ENCODE data around the gene NEMF.
A peak's percentile ranks its signal among the peaks of the same experiment; 100 is the strongest.
"Not testable (repeated sequence)": the region's sequence is repeated elsewhere in the genome, so short reads cannot be mapped to it uniquely, and the experiment has no call there.

The NEMF gene

GRCh38 chr14:49767571-49768300 lies 84.9 kb downstream of the NEMF start, which contains the start of gene KLHDC2:
TSS of gene KLHDC2 (plus strand) at chr14:49768153. CDS start at chr14:49768469, 316 bp downstream.
- H3K4me1 ChIP-seq (ENCODE audit: control insufficient read depth in 1 of 2, insufficient read depth in 2 of 2, low read length in 2 of 2) = peaks cover 10 to 22% of the 10 kb centered on the region in 2 donors
- H3K36me3 ChIP-seq (ENCODE audit: control insufficient read depth in 1 of 2, insufficient read depth in 2 of 2, low read length in 2 of 2) = peaks cover 3 to 5% of the 10 kb centered on the region in 2 donors
- H3K27ac ChIP-seq (ENCODE audit: low read length) = peak within 1 kb of the TSS; percentile 97
- no peaks in the 10 kb centered on the region for H3K27me3 ChIP-seq (ENCODE audit: low read depth, low read length)
- H3K4me3 ChIP-seq (ENCODE audit: low read depth in 1 of 2, low read length in 2 of 2) = peak within 1 kb of the TSS; percentile 88 to 92
- no peaks in the 10 kb centered on the region for H3K9me3 ChIP-seq (ENCODE audit: control insufficient read depth in 1 of 2, low read length in 2 of 2)

GRCh38 chr14:49767270-49767570 lies 85.4 kb downstream of the NEMF start:
- Histone ChIP-seq H3K4me3 (ENCODE audit: low read depth in 1 of 2, low read length in 2 of 2) (peak overlapping the region; percentile 72 to 92), H3K4me1 (ENCODE audit: control insufficient read depth in 1 of 2, insufficient read depth in 2 of 2, low read length in 2 of 2) (peaks cover 10 to 22% of the 10 kb centered on the region in 2 donors), H3K9me3 (ENCODE audit: control insufficient read depth in 1 of 2, low read length in 2 of 2) (no peaks in the 10 kb centered on the region), H3K36me3 (ENCODE audit: control insufficient read depth in 1 of 2, insufficient read depth in 2 of 2, low read length in 2 of 2) (peaks cover 0 to 7% of the 10 kb centered on the region in 2 donors), H3K27ac (ENCODE audit: low read length) (peak overlapping the region; percentile 95), H3K27me3 (ENCODE audit: low read depth, low read length) (no peaks in the 10 kb centered on the region)

GRCh38 chr14:49766839-49767238 lies 85.7 kb downstream of the NEMF start:
- peak overlapping the region; percentile 95 for H3K27ac ChIP-seq (ENCODE audit: low read length)
- no peaks in the 10 kb centered on the region for H3K27me3 ChIP-seq (ENCODE audit: low read depth, low read length)
- H3K4me3 ChIP-seq (ENCODE audit: low read depth in 1 of 2, low read length in 2 of 2) = peak overlapping the region; percentile 72 to 92
- H3K9me3 ChIP-seq (ENCODE audit: control insufficient read depth in 1 of 2, low read length in 2 of 2) = no peaks in the 10 kb centered on the region
- H3K4me1 ChIP-seq (ENCODE audit: control insufficient read depth in 1 of 2, insufficient read depth in 2 of 2, low read length in 2 of 2) = peaks cover 10 to 22% of the 10 kb centered on the region in 2 donors
- H3K36me3 ChIP-seq (ENCODE audit: control insufficient read depth in 1 of 2, insufficient read depth in 2 of 2, low read length in 2 of 2) = peaks cover 0 to 10% of the 10 kb centered on the region in 2 donors

DNA sequence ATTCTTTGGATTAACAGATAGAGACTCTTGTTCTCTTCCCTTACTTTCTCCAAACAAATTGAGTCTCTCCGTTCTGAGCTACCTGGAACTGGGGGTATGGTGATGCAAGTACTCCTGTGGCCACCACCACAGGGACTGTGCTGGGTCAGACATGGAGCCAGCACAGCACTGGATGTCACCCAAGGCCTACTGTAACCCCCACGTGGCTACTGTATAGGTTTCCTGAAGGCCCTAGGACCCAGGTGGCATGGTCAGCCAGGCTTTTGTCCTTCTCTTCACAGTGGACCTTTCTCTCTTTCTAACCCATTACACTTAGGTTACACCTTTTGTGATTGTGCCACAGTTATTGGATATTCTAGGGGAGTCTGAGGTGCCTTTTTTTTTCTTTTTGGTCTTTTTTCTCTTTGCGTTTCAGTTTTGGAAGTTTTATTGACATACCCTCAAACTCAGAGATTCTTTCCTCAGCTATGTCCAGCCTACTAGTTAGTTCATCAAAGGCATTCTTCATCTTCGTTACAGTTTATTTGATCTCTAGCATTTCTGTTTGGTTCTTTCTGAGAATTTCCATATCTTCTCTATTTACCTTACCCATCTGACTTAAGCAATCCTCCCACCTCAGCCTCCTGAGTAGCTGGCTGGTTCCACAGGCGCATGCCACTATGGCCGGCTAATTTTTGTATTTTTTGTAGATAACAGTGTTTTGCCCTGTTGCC lies 90.6 kb downstream of the NEMF start:
- peaks cover 0 to 7% of the 10 kb centered on the region in 2 donors for H3K36me3 ChIP-seq (ENCODE audit: control insufficient read depth in 1 of 2, insufficient read depth in 2 of 2, low read length in 2 of 2)
- H3K4me1 ChIP-seq (ENCODE audit: control insufficient read depth in 1 of 2, insufficient read depth in 2 of 2, low read length in 2 of 2) = no peaks in the 10 kb centered on the region
- no peaks in the 10 kb centered on the region for H3K27me3 ChIP-seq (ENCODE audit: low read depth, low read length)
- H3K4me3 ChIP-seq (ENCODE audit: low read depth in 1 of 2, low read length in 2 of 2) = no peak overlapping the region
- H3K9me3 ChIP-seq (ENCODE audit: control insufficient read depth in 1 of 2, low read length in 2 of 2) = no peaks in the 10 kb centered on the region
- no peak overlapping the region for H3K27ac ChIP-seq (ENCODE audit: low read length)

DNA sequence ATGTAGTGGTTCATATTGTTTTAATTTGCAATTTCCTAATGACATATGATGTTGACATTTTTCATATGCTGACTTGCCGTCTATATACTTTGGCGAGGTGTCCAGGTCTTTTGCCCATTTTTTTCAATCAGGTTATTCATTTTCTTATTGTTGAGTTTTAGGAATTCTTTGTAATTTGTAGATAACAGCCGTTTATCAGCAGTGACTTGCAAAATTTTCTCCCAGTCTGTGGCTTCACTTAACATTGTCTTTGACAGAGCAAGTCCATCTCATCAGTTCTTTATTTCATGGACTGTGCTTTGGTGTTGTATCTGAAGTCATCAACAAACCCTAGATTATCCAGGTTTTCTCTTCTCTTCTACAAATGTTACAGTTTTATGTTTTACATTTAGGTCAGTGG lies 97.2 kb downstream of the NEMF start:
- H3K4me1 ChIP-seq (ENCODE audit: control insufficient read depth in 1 of 2, insufficient read depth in 2 of 2, low read length in 2 of 2) = no peaks in the 10 kb centered on the region
- no peaks in the 10 kb centered on the region for H3K27me3 ChIP-seq (ENCODE audit: low read depth, low read length)
- peaks cover 0 to 4% of the 10 kb centered on the region in 2 donors for H3K36me3 ChIP-seq (ENCODE audit: control insufficient read depth in 1 of 2, insufficient read depth in 2 of 2, low read length in 2 of 2)
- no peak overlapping the region for H3K27ac ChIP-seq (ENCODE audit: low read length)
- no peaks in the 10 kb centered on the region for H3K9me3 ChIP-seq (ENCODE audit: control insufficient read depth in 1 of 2, low read length in 2 of 2)
- H3K4me3 ChIP-seq (ENCODE audit: low read depth in 1 of 2, low read length in 2 of 2) = no peak overlapping the region

- Histone ChIP-seq H3K36me3 (ENCODE audit: control insufficient read depth in 1 of 2, insufficient read depth in 2 of 2, low read length in 2 of 2) (peaks cover 0 to 12% of the 10 kb centered on the region in 2 donors), H3K27ac (ENCODE audit: low read length) (no peak overlapping the region), H3K4me1 (ENCODE audit: control insufficient read depth in 1 of 2, insufficient read depth in 2 of 2, low read length in 2 of 2) (no peaks in the 10 kb centered on the region), H3K27me3 (ENCODE audit: low read depth, low read length) (no peaks in the 10 kb centered on the region), H3K9me3 (ENCODE audit: control insufficient read depth in 1 of 2, low read length in 2 of 2) (no peaks in the 10 kb centered on the region), H3K4me3 (ENCODE audit: low read depth in 1 of 2, low read length in 2 of 2) (no peak overlapping the region)
These were observed 98.0 kb downstream of the NEMF start for GRCh38 chr14:49754570-49755097.

DNA sequence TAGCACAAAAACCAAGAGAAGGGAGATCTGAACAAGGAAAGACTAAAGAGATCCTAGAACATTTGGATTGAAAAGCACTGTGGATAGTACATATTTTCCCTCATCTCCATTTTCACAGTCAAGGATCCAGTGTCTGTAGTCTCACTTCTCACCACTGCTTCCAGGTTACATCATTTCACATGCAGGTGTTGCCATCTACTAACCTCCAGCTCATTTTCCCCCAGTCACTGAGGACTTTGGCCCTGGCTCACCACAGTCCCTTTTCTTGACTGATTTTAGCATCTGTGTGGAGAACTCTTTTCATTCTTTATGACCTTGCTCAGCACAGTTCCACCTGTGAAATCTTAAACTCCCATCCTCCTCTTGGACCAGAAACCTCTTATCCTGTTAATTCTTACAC lies 106.1 kb downstream of the NEMF start:
- H3K4me3 ChIP-seq (ENCODE audit: low read depth in 1 of 2, low read length in 2 of 2); H3K27me3 ChIP-seq (ENCODE audit: low read depth, low read length); H3K27ac ChIP-seq (ENCODE audit: low read length); H3K4me1 ChIP-seq (ENCODE audit: control insufficient read depth in 1 of 2, insufficient read depth in 2 of 2, low read length in 2 of 2); H3K9me3 ChIP-seq (ENCODE audit: control insufficient read depth in 1 of 2, low read length in 2 of 2): not testable (repeated sequence)
- H3K36me3 ChIP-seq (ENCODE audit: control insufficient read depth in 1 of 2, insufficient read depth in 2 of 2, low read length in 2 of 2) = peaks cover 4 to 45% of the 10 kb centered on the region in 2 donors

DNA sequence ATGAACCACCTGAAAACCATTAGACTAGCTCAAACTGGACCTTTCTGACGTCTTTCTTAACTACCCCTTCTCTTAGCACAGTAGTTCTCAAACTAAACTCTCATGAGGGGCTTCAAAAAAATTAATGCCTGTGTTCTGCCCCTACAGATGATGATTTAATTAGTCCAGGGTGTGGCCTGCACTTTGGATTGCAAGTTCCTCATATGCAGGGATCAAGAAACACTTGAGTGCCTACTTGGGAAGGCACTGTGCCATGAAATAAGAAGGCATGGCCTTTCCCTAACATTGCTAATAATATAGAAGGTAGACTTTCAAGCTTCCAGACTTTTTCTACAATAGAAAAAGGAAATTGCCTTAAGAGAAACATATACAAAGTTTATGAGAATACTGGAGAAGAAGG lies 107.4 kb downstream of the NEMF start:
- Histone ChIP-seq H3K9me3 (ENCODE audit: control insufficient read depth in 1 of 2, low read length in 2 of 2) (no peaks in the 10 kb centered on the region), H3K36me3 (ENCODE audit: control insufficient read depth in 1 of 2, insufficient read depth in 2 of 2, low read length in 2 of 2) (peaks cover 4 to 45% of the 10 kb centered on the region in 2 donors), H3K4me3 (ENCODE audit: low read depth in 1 of 2, low read length in 2 of 2) (no peak overlapping the region), H3K4me1 (ENCODE audit: control insufficient read depth in 1 of 2, insufficient read depth in 2 of 2, low read length in 2 of 2) (no peaks in the 10 kb centered on the region), H3K27me3 (ENCODE audit: low read depth, low read length) (no peaks in the 10 kb centered on the region), H3K27ac (ENCODE audit: low read length) (no peak overlapping the region)

- not testable (repeated sequence) for H3K9me3 ChIP-seq (ENCODE audit: control insufficient read depth in 1 of 2, low read length in 2 of 2); H3K27ac ChIP-seq (ENCODE audit: low read length); H3K27me3 ChIP-seq (ENCODE audit: low read depth, low read length); H3K4me1 ChIP-seq (ENCODE audit: control insufficient read depth in 1 of 2, insufficient read depth in 2 of 2, low read length in 2 of 2); H3K4me3 ChIP-seq (ENCODE audit: low read depth in 1 of 2, low read length in 2 of 2)
- peaks cover 0 to 14% of the 10 kb centered on the region in 2 donors for H3K36me3 ChIP-seq (ENCODE audit: control insufficient read depth in 1 of 2, insufficient read depth in 2 of 2, low read length in 2 of 2)
These were observed 116.9 kb downstream of the NEMF start for GRCh38 chr14:49735669-49736068.

DNA sequence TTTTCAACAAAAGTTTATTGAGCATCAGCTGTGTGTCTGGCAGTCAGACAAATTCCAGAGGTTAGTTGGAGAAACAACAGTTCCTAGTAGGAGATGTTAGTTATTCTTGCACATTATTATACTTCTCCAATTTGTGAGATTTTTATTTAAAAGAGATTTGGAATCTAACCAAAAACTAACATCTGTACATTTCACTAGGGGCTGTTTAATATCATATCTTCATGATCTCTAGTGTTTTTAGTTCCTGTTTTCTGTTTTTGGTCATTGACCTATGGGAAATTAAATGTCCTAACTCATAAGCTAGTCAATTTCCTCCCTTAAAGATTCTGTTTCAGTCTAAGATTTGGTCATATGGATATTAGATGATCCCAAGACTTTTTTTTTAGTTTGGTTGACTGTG lies 118.8 kb downstream of the NEMF start:
- Histone ChIP-seq H3K9me3 (ENCODE audit: control insufficient read depth in 1 of 2, low read length in 2 of 2) (no peaks in the 10 kb centered on the region), H3K4me3 (ENCODE audit: low read depth in 1 of 2, low read length in 2 of 2) (no peak overlapping the region), H3K4me1 (ENCODE audit: control insufficient read depth in 1 of 2, insufficient read depth in 2 of 2, low read length in 2 of 2) (no peaks in the 10 kb centered on the region), H3K27me3 (ENCODE audit: low read depth, low read length) (no peaks in the 10 kb centered on the region), H3K27ac (ENCODE audit: low read length) (no peak overlapping the region), H3K36me3 (ENCODE audit: control insufficient read depth in 1 of 2, insufficient read depth in 2 of 2, low read length in 2 of 2) (peaks cover 3 to 28% of the 10 kb centered on the region in 2 donors)

DNA sequence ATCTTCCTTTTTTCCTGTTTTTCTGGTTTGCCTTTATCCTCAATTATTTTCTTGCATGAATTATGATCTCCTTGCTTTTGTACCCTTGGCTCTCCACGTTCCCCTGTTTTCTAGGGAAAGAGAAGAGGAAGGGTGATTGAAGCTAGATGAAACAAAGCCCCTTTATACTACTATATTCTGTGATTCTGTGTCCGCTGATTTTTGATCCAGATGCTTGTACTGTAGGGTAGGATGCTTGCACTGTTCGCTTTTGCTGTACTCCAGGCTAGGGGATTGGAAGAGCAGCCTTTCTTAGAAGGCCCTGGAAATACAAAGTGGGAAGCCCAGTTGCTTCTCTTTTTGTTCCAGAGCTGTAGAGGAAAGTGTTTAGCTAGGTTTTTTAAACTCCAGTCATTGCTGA lies 119.7 kb downstream of the NEMF start:
- no peaks in the 10 kb centered on the region for H3K9me3 ChIP-seq (ENCODE audit: control insufficient read depth in 1 of 2, low read length in 2 of 2)
- peaks cover 4 to 30% of the 10 kb centered on the region in 2 donors for H3K36me3 ChIP-seq (ENCODE audit: control insufficient read depth in 1 of 2, insufficient read depth in 2 of 2, low read length in 2 of 2)
- H3K27me3 ChIP-seq (ENCODE audit: low read depth, low read length) = no peaks in the 10 kb centered on the region
- no peak overlapping the region for H3K4me3 ChIP-seq (ENCODE audit: low read depth in 1 of 2, low read length in 2 of 2)
- no peaks in the 10 kb centered on the region for H3K4me1 ChIP-seq (ENCODE audit: control insufficient read depth in 1 of 2, insufficient read depth in 2 of 2, low read length in 2 of 2)
- H3K27ac ChIP-seq (ENCODE audit: low read length) = no peak overlapping the region
